IMR-90 (cell line): Measurements from ENCODE around the gene ELL3. TPM values are rescaled to one million over a fixed set of nuclear protein-coding genes. Genes with fewer than 3 reads are reported as not detected.
"Not testable (repeated sequence)": the region's sequence is repeated elsewhere in the genome, so short reads cannot be mapped to it uniquely, and the experiment has no call there.

Experiments used
- ATAC-seq: fragments of 200-7000 bp; cut with Tn5 transposase; 2 replicates; pipeline ENCODE4 v1.9.1; 2020; ENCODE audit warnings: low read depth, mild to moderate bottlenecking, moderate library complexity
- BruUV-seq: library from RNA; stranded (reverse); fragments of 400-500 nt; replicated peaks from 2 replicates; lab custom pipeline; 2021; lab: Mats Ljungman, UMichigan
- CTCF ChIA-PET: fragments of 300-600 bp; formaldehyde crosslinking; extraction: SDS; loops from one replicate; lab custom pipeline; 2021; ENCODE audit warnings: antibody characterized with exemption; lab: Yijun Ruan, JAX
- POLR2A ChIA-PET: fragments of 300-600 bp; sonication (Branson Sonifier 250); formaldehyde crosslinking; loops from one replicate; lab custom pipeline; 2022; ENCODE audit warnings: antibody characterized with exemption; ENCODE audit not compliant: unreplicated experiment; lab: Charles Lee
- DNase-seq: peaks from one replicate; pipeline ENCODE4 v3.0.0; 2013
- H2AFZ ChIP-seq: replicated peaks from 2 replicates; pipeline ENCODE3; 2013; ENCODE audit warnings: low read length, mild to moderate bottlenecking; ENCODE audit not compliant: poor library complexity
- H2AK5ac ChIP-seq: 2 replicates; pipeline ENCODE4 v1.6.1; 2013; ENCODE audit warnings: low read depth, low read length, inconsistent platforms
- H2AK9ac ChIP-seq: replicated peaks from 2 replicates; pipeline ENCODE3; 2013; ENCODE audit warnings: mild to moderate bottlenecking, low read depth, low read length, moderate library complexity; ENCODE audit not compliant: poor library complexity
- H2BK120ac ChIP-seq: 2 replicates; pipeline ENCODE4 v1.6.1; 2013; ENCODE audit warnings: low read depth, low read length, inconsistent platforms
- H2BK15ac ChIP-seq: 3 replicates; pipeline ENCODE4 v1.6.1; 2013; ENCODE audit warnings: low read depth, low read length, inconsistent platforms
- H2BK20ac ChIP-seq: 2 replicates; pipeline ENCODE4 v1.6.1; 2013; ENCODE audit warnings: low read depth, mild to moderate bottlenecking, inconsistent platforms, low read length, moderate library complexity
- H2BK5ac ChIP-seq: 2 replicates; pipeline ENCODE4 v1.6.1; 2013; ENCODE audit warnings: mild to moderate bottlenecking, low read depth, low read length, inconsistent platforms; ENCODE audit not compliant: poor library complexity, severe bottlenecking
- H3K14ac ChIP-seq: replicated peaks from 2 replicates; pipeline ENCODE4 v1.6.1; 2013; ENCODE audit warnings: low read depth, low read length, inconsistent platforms
- H3K18ac ChIP-seq: 2 replicates; pipeline ENCODE4 v1.6.1; 2013; ENCODE audit warnings: low read depth, low read length, control low read depth
- H3K23ac ChIP-seq: 2 replicates; pipeline ENCODE4 v1.6.1; 2013; ENCODE audit warnings: low read depth, low read length, inconsistent platforms
- H3K27ac ChIP-seq: 2 replicates; pipeline ENCODE4 v1.5.1; 2013; ENCODE audit warnings: mild to moderate bottlenecking, control low read depth, low read length; ENCODE audit not compliant: insufficient read depth
- H3K27me3 ChIP-seq: 2 replicates; pipeline ENCODE4 v1.6.1; 2013; ENCODE audit warnings: low read length; ENCODE audit not compliant: control insufficient read depth, insufficient read depth
- H3K36me3 ChIP-seq: 2 replicates; pipeline ENCODE4 v1.6.1; 2013; ENCODE audit warnings: low read length, mixed read lengths; ENCODE audit not compliant: control insufficient read depth, insufficient read depth
- H3K4ac ChIP-seq: 2 replicates; pipeline ENCODE4 v1.6.1; 2013; ENCODE audit warnings: low read depth, low read length, inconsistent platforms
- H3K4me1 ChIP-seq: 2 replicates; pipeline ENCODE4 v1.6.1; 2013; ENCODE audit warnings: low read length, mixed read lengths; ENCODE audit not compliant: control insufficient read depth, insufficient read depth
- H3K4me2 ChIP-seq: 2 replicates; pipeline ENCODE4 v1.6.1; 2013; ENCODE audit warnings: low read depth, mild to moderate bottlenecking, control low read depth, low read length, moderate library complexity
- H3K4me3 ChIP-seq: 2 replicates; pipeline ENCODE4 v1.5.1; 2013; ENCODE audit warnings: low read depth, mild to moderate bottlenecking, control low read depth, low read length, moderate library complexity; ENCODE audit not compliant: insufficient read depth
- H3K56ac ChIP-seq: 2 replicates; pipeline ENCODE4 v1.6.1; 2013; ENCODE audit warnings: low read length, inconsistent platforms; ENCODE audit not compliant: insufficient read depth; ENCODE audit errors: extremely low read depth
- H3K79me1 ChIP-seq, 2 experiments: 2 replicates each; pipeline ENCODE4 v1.6.1; 2013; ENCODE audit warnings: low read length in 2 of 2, inconsistent platforms in 1 of 2, low read depth in 1 of 2
- H3K9ac ChIP-seq: 2 replicates; pipeline ENCODE4 v1.6.1; 2013; ENCODE audit warnings: low read depth, low read length, control low read depth
- H3K9me1 ChIP-seq: 2 replicates; pipeline ENCODE4 v1.6.1; 2013; ENCODE audit warnings: low read length, inconsistent platforms; ENCODE audit not compliant: insufficient read depth
- H3K9me3 ChIP-seq: 2 replicates; pipeline ENCODE4 v1.6.1; 2013; ENCODE audit warnings: low read length; ENCODE audit not compliant: control insufficient read depth, insufficient read depth
- H4K20me1 ChIP-seq: 2 replicates; pipeline ENCODE4 v1.6.1; 2013; ENCODE audit warnings: low read length, inconsistent platforms; ENCODE audit not compliant: insufficient read depth
- H4K5ac ChIP-seq: 2 replicates; pipeline ENCODE4 v1.6.1; 2013; ENCODE audit warnings: mild to moderate bottlenecking, low read depth, low read length, control low read depth
- H4K8ac ChIP-seq, 2 experiments: 2 replicates each; pipeline ENCODE4 v1.6.1; 2013; ENCODE audit warnings: low read depth in 2 of 2, low read length in 2 of 2, control low read depth in 1 of 2, inconsistent platforms in 1 of 2
- H4K91ac ChIP-seq: 2 replicates; pipeline ENCODE4 v1.6.1; 2013; ENCODE audit warnings: low read depth, low read length, inconsistent platforms; ENCODE audit not compliant: insufficient read depth
- WGBS, 2 experiments: methylation state at CpG; one replicate each; pipeline versions ENCODE4 v1.1.5 to v1.1.7; 2013; ENCODE audit warnings: missing lambda C conversion rate in 2 of 2; ENCODE audit not compliant: insufficient read length in 1 of 2; ENCODE audit errors: extremely low coverage in 2 of 2; 5-methylcytosine and 5-hydroxymethylcytosine counted together
- dilution Hi-C: fragments of 300-500 bp; cut with HindIII; formaldehyde crosslinking; loops from one replicate; pipeline ENCODE4 v1.14.3; 2018; ENCODE audit warnings: low sequenced_read_pairs; ENCODE audit not compliant: unreplicated experiment
- in situ Hi-C: fragments of 300-500 bp; cut with MboI; formaldehyde crosslinking; loops from 3 replicates; pipeline ENCODE4 v1.14.3; 2019; ENCODE audit warnings: low sequenced_read_pairs, inconsistent platforms, mixed read lengths
- intact Hi-C: fragments of 100-400 bp; cut with micrococcal nuclease; formaldehyde crosslinking; loops from 2 replicates; pipeline ENCODE4 v1.10.0; 2022
- polyA plus RNA-seq, 3 experiments: library from polyadenylated mRNA; depleted of rRNA; stranded (reverse); fragments of >200 nt; gene quantifications; 2 replicates each; pipeline ENCODE4 v1.2.3, GENCODE V29; 2012; ENCODE audit warnings: low replicate concordance in 1 of 3
- total RNA-seq: library from RNA; depleted of rRNA; stranded (reverse); fragments of >200 nt; gene quantifications from 2 replicates; pipeline ENCODE4 v1.2.3, GENCODE V29; 2012
- TF ChIP-seq, protein P1 (sequence below): conservative IDR thresholded peaks from 2 replicates; pipeline ENCODE4 v1.5.1; 2012; ENCODE audit warnings: mild to moderate bottlenecking, low read depth, low read length, improper control_type of control experiment
- TF ChIP-seq, protein P2 (sequence below): fragments of 150-350 bp; IDR thresholded peaks from 2 replicates; pipeline ENCODE4 v1.6.1; 2016; ENCODE audit warnings: low read depth, mild to moderate bottlenecking, low read length, moderate library complexity, borderline replicate concordance

ELL3 gene
- total and polyA plus RNA-seq, 2 of the 4 experiments (the other 2 are of a cell fraction): 1.2 to 1.6 TPM

DNA sequence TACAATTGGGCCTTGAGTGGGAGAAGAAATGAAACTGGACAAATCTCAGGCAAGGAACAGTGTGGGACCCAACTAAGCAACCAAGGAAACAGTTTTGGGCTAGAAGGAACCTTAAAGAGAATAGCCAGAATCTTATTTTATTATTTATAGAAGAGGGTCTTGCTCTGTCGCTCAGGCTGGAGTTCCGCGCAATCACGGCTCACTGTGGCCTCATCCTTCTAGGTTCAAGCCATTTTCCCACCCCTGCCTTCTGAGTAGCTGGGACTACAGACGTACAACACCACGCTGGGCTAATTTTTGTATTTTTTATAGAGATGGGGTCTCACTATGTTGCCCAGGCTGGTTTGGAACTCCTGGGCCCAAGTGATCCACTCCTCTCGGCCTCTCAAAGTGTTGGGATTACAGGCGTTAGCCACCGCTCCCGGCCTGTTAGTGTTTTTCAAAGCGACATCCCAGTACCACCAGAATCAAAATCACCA is 49.3 kb upstream of the ELL3 start (continued):
- TF ChIP-seq, protein P1, sequence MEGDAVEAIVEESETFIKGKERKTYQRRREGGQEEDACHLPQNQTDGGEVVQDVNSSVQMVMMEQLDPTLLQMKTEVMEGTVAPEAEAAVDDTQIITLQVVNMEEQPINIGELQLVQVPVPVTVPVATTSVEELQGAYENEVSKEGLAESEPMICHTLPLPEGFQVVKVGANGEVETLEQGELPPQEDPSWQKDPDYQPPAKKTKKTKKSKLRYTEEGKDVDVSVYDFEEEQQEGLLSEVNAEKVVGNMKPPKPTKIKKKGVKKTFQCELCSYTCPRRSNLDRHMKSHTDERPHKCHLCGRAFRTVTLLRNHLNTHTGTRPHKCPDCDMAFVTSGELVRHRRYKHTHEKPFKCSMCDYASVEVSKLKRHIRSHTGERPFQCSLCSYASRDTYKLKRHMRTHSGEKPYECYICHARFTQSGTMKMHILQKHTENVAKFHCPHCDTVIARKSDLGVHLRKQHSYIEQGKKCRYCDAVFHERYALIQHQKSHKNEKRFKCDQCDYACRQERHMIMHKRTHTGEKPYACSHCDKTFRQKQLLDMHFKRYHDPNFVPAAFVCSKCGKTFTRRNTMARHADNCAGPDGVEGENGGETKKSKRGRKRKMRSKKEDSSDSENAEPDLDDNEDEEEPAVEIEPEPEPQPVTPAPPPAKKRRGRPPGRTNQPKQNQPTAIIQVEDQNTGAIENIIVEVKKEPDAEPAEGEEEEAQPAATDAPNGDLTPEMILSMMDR: no peak
- TF ChIP-seq, protein P2, sequence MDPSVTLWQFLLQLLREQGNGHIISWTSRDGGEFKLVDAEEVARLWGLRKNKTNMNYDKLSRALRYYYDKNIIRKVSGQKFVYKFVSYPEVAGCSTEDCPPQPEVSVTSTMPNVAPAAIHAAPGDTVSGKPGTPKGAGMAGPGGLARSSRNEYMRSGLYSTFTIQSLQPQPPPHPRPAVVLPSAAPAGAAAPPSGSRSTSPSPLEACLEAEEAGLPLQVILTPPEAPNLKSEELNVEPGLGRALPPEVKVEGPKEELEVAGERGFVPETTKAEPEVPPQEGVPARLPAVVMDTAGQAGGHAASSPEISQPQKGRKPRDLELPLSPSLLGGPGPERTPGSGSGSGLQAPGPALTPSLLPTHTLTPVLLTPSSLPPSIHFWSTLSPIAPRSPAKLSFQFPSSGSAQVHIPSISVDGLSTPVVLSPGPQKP: no peak

DNA sequence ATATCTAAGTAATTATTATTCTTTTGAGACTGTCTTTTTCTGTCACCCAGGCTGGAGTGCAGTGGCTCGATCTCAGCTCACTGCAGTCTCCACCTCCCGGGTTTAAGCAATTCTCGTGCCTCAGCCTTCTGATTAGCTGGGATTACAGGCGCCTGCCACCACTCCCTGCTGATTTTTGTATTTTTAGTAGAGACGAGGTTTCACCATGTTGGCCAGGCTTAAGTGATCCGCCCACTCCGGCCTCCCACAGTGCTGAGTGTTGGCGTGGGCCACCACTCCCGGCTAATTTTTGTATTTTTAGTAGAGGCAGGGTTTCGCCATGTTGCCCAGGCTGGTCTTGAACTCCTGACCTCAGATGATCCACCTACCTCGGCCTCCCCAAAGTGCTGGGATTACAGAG is 48.5 kb upstream of the ELL3 start:
- DNase-seq, H3K4me2 ChIP-seq, H3K56ac ChIP-seq, H2BK120ac ChIP-seq, H3K4ac ChIP-seq, H2AK5ac ChIP-seq, H2AK9ac ChIP-seq, H3K9me3 ChIP-seq, H3K4me3 ChIP-seq, H3K18ac ChIP-seq, POLR2A ChIA-PET, H2AFZ ChIP-seq, CTCF ChIA-PET, H3K14ac ChIP-seq, H3K23ac ChIP-seq, H2BK5ac ChIP-seq, H4K91ac ChIP-seq, BruUV-seq, in situ Hi-C loops, H3K27me3 ChIP-seq, H3K4me1 ChIP-seq, dilution Hi-C loops, H3K9me1 ChIP-seq, H2BK20ac ChIP-seq, H3K36me3 ChIP-seq, H4K8ac ChIP-seq, H3K27ac ChIP-seq, intact Hi-C loops, ATAC-seq, H4K5ac ChIP-seq, H3K9ac ChIP-seq, H2BK15ac ChIP-seq: not testable (repeated sequence)
- 96% methylated on average over 5 of the region's 11 CpGs; no CpG with 5 or more reads in 1 of the 2 experiments for WGBS, 2 experiments
- Histone ChIP-seq H3K79me1 (peaks cover 15 to 43% of the 10 kb centered on the region in 2 experiments), H4K20me1 (peaks cover 11% of the 10 kb centered on the region; the same call in 1 of the 2 replicates)
